ENCODE data around the gene LAMB3.
A peak's percentile ranks its signal among the peaks of the same experiment; 100 is the strongest.

Gene LAMB3

DNA sequence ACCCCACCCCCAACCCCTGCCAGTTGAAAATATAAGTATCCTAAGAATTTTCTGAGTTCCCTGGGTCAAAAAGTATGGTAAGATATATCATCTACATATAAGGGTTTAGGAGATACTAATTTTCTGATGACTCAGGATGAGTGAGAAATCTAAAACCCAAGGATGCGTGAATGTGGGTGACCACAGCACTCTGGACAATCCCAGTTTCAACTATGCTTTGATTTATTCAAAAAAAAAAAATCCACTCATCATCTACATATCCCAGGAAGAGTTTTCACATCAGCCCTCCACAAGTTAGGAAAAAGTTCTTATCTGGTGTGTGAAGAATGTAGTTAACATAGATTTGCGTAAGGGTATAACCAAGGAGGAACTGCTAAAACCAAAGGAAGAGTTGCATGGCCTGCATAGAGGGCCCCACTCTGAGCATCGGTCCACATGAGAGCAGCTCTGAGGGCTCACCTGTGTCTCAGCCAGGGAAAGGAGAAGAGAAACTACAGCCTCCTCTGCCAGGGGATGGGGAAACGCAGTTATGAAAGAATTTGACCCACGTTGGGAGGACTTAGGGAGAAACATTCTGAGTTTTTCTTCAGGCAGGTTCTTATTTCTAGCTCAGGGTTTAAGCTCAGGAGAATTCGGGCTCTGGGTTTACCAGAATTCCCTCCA lies 18.8 kb downstream of the LAMB3 start:
- no peak for DNase-seq (ENCODE audit: low spot score)

DNA sequence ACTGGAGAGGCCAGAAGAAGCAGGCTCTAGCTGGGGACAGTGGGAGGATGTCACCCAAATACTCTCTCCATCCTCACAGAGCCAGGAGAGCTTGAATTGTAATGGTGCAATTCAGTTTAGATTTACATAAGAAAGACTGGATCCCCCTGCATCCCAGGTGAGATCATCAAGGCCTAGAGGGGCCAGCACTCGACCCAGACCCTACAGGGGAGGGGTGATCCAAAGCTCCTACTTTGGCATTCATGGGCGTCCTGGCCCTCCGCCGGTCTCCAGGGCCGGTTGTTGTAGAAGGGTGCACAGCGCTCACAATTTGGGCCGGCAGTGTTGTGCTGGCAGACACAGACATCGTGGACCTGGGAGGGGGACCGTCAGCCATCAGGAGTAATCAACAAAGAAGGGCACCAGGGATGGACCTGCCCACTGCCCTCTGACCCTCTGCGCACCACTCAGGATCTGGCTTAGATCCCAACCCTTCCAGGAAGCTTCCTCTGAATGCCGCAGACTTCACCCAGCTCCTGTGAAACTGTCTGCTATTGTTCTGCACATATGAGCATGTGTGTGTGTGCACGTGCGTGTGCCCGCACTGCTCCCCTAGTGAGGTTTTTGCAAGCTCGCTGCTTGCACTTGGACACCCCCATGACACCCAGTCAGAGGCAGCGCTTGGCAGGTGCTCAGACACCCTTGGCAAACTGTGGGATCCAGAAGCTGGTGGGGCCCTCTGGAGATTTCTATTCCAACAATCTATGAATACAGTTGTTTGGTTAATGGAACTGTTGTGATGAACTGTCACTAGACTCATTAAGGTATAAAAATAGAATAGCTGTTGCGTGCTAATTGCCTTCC lies 21.6 kb downstream of the LAMB3 start:
- DNase-seq (ENCODE audit: low spot score): no peak

DNA sequence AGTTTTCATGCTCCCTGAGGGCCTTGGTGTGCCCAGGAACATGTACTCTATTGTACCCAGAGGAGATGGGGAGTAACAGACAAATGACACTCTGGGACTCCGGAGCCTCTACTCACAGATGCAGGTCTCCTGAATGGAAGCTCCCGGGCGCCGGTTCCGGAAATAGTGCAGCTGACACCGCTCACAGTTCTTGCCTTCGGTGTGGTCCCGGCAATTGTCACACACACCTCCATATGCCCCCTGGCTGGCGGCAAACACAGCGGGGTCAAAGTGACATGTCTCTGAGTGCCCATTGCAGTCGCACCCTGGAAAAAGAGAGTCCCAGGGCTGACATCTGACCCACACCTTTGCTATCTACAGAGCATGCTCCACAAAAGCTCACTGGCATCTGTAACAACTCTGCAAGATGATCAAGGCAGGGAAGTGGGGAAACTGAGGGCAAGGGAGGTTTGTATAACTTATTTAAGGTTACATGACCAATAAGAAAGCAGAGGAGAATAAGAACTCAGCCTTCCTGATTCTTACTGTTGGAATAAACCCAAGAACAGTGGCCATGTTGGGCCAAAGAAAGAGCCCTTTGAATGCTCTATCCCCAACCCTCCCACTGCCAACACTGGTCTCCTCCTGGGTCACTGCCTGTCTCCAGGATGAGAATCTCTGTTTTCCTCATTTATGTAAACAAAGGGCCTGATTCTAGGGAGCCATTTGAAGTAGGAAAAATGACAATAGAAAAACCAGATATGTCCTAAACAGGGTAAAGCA lies 22.4 kb downstream of the LAMB3 start:
- DNase-seq (ENCODE audit: low spot score): no peak

DNA sequence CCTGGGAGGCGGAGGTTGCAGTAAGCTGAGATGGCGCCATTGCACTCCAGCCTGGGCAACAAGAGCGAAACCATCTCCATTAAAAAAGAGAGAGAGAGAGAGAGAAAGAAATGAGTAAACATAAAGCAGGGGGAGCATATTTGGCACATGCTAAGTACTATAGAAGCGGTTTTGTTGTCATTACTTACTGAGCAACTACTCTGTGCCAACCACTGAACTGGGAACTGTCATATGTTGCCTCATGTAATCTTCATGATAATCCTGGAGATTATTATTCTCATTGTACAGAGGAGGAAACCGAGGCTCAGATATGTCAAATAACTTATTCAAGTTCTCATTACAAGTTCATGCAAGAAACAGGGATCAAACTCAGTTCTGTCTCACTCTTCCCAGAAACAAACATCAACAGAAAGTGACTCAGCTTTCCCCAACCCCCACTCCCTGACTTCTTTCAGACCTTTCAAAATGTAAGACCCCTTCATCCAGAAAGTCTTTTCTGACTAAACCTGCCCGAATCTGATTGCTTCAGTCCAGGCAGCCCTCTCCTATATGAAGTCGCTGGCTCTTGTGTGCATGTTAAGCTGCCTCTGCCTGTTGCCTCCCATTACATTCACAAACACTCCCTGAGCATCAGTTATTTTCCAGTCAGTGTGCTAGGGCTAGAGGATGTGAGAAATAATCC lies 23.5 kb downstream of the LAMB3 start:
- DNase-seq (ENCODE audit: low spot score): peak; percentile 40

DNA sequence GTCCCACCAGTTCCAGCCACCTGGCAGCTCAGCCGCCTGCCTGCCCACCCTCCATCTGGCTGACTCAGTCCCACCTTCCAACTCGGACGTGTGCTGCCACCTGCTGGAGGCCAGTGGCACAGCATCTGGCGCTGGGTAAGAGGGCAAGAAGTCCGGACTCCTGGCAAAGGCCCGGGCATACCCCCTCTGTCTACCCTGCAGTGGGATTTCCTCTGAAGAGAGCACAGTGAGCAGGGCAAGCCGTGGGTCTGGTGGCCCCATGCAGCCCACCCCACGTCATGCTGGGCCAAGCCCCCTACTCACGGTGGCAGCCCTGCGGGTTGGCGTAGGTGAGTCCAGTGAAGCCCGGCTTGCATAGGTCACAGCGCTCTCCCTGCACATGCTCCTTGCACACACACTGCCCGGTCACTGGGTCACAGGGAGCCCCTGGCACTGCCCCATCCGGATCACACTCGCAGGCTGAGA lies 24.5 kb downstream of the LAMB3 start:
- peak; percentile 87 for DNase-seq (ENCODE audit: low spot score)

DNA sequence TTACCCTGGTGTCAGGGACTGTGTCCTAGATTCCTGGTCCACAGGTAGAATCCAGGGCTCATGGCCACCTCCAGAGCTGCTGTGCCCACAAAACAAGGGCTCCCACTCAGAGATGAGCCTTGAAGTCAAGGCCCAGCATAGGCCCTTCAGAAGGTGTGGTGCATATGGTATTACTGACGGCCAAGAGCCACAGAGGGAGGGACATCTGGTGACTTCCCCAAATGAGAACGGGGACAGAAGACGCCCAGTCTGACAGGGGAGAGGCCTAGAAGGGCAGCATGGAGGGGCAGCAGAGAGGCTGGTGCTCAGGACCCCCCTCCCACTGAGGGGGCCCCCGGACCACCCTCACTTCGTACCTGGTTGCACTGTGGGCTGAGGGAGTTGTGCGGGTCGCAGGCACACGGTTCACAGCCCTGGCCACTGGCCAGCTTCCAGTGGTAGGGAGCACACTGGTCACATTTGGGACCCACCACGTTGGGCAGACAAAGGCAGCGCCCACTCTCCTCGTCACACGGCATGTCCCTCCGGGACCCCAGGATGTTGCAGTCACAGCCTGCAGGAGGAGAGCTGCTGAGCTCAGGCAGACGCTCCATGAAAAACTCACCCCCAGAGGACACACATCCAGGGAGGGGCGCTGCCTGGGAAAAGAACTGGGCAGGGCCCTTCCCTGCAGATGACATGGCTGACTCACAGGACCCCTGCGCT lies 25.0 kb downstream of the LAMB3 start:
- no peak for DNase-seq (ENCODE audit: low spot score)

DNA sequence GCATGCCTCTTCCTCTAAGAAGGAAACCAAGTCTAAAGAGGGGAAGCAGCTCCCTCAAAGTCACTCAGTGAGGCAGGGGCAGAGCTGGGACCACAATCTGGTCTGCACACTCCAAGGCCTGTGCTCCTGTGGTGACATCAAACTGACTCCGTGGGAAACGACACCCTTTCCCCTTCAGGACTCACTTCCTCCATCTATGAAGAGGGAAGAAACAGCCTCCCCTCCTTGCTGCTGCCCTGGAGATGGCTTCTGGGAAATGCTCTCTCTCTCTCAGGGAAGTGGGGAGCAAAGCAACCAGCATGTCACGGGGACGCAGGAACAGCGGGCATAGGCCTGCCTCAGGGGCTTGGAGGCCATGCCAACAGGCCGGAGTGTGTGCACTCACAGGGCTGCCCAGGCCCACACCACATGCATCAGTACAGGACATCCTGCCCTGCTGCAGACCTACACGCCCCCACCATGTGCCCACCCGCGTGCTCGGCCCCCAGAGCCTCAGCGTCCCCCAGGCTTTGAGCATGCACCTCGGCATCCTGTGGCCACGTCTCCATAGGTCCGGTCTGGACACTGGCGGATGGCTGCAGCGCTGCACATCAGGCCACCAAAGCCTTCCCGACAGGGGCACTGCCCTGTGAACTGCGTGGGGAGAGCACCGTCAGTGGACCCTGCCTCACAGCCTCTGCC lies 25.7 kb downstream of the LAMB3 start:
- DNase-seq (ENCODE audit: low spot score): no peak

DNA sequence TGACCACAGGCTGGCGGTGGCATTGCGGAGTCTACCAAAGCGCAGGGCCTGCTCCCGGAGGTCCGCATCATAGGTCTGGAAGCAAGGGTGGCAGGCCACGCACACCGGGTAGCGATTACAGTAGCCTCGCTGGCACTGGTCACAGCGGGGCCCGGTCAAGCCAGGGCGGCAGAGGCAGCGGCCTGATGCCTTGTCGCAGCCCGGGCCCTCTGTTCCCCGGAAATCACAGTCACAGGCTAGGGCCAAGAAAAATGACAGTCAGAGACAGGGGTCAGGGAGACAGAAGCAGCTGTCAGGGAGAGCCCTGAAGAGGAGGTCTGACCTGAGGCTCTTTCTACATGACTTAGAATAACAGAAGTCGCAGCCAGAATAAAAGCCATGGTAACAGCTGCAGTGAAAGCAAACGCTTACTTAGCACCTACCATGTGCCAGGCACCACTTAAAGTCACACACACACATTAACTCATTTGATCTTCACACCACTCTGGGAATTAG lies 26.4 kb downstream of the LAMB3 start:
- DNase-seq (ENCODE audit: low spot score): no peak

DNA sequence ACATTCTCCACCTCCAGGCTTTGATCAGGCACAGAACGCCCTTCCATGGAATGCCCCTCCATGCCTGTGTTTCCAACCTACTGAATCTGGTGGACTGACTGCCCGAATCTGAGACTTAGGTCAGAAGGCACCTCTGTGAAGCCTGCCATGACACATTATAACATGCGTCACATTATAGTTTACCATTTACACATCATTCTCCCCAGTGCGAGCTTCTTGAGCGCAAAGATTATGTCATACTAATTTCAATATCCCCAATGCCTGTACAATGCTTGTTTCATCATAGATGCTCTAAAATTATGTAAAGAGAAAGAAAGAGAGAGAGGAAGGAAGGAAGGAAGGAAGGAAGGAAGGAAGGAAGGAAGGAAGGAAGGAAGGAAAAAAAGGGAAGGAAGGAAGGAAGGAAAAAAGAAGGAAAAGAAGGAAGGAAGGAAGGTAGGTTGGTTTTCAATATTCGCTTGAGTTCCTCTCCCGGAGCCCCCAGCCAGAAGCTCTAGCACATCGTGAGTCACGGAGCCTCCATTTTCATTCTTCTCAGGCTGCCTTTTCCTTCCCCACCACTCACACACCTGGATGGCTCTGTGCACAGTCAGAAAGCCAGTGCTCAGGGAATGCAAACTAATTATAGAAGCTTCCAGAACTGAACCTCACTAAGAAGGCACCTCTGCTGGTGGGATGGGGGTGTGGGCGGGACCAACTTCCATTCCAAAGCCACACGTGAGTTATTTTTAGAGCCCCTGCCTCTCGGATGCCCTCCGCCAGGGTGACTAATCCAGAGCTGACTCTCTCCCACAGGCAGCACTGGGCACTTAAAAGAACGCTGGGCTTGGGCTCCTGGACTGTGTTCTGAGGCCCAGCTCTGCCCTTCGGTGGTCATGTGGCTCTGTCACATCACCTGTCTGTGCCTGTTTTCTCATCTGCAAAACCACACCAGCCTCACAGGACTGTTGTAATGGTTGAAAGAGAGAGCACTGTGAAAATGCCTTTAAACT lies 27.4 kb downstream of the LAMB3 start:
- no peak for DNase-seq (ENCODE audit: low spot score)

DNA sequence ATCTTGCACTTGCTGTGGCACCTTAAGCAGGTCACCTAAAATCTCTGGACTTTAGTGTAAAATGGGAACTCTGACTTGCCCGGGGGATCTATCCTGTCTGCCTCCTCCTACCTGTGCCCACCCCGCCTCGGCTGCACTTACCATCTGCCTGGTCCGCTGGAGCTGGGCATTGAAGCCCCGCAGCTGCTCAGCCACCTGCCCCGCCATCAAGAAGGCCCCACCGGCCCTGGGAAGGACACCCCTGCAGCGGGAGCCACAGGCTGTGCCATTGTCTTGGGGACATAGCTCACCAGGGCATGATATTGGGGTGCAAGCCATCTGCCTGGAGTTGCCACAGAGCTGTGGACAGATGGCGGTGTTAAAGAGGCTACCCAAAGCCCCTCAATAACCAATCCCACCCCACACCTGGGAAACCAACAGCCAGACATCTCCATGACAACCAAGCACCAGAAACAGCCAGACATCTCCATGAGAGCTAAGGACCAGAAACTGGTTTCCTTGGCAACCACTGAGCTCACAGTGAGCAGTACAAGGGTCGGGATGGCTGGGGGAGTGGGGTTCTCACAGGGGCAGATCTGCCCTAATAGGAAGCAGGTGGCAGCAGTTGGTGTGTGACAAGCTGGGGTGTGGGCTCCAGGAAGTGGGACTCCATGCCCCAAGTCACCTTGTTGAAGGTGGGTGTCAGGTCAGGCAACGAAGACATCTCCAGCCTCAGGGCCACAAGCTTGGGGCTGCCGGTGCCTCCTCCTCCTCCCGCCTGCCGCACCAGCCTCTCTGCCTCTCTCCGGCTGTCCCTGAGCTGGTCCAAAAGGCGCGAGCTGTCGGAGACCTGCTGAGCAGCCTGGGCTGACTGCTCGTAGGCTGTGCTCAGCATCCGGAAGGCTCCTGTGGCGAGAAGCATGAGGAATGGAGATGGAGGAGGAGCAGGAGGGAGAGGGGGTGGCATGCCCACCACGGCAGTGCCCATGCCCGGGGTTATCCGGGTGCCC lies 29.1 kb downstream of the LAMB3 start:
- no peak for DNase-seq (ENCODE audit: low spot score)

DNA sequence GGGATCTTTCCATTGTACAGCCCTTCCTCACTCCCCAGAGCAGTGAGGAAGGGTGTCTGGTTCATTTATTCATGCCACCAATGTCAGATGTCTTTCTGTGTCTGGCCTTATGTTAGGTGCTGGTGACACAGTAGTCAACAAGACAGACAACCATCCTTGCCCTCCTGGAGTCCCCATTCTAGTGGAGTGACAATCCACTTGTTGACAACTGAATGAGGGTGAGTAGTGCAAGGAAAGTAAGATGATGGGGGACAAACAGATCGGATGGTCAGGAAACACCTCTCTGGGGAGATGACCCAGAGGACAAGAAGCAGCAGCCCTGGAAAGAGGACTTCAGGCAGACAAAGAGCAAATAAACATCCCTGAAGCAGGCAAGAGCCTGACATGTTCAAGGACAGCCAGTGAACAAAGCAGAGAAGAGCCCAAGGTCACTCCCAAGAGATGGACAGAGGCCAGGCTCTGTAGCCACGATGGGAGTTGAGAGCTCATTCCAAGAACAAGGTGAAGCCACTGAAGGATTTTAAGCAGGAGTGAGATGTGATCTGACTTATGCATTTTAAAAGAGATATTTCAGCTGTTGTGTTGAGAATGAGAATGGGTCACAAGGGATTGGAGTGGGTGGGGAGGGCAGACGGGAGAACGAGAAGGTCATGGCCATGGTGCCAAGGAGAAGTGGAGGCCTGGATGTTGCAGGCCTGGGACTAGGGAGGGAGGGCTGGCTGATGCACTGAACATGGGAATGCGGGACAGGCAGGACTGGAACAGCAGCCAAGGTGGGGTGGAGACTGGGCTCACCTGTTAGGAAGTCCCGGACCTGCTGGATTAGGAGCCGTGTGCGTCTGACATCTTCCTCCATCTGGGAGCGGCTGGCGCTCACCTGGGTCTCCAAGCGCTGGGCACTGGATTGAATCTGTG lies 30.2 kb downstream of the LAMB3 start:
- DNase-seq (ENCODE audit: low spot score): no peak

DNA sequence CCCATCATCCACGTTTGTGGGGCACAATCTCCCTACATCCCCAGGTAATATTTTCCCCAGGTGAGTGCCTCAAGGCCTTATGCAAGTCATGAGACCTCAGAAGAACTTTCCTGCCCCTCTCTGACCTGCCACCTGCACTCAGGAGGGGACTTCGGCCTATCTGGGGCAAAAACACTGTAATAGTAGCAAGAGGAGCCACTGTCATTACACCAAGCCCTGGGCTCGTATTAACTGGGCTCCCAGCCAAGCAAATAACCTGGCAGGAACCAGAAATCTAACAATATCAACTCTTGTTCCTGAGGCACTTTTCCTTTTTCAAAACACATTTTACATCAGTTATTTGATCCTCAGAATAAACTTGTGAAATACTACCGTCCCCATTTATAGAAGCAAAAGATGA lies 30.9 kb downstream of the LAMB3 start:
- no peak for DNase-seq (ENCODE audit: low spot score)

DNA sequence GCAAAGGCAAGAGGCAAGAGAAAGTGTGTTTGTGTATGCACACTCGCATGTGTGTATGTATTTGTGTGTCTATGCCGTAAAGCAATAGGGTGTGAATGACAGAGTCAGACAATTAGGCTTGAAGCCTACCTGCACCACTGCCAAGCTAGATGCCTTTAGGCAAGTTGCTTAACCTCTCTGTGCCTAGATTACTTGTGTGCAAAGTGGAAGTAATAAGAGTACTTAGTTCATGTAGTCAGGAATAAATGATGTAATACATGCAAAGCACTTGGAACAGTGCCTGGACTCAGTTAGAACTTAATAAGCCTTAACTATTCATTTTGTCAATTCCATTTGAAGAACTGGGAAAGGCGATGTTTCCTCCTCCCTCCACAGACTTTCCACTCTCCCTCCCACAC lies 31.7 kb downstream of the LAMB3 start:
- no peak for DNase-seq (ENCODE audit: low spot score)

DNA sequence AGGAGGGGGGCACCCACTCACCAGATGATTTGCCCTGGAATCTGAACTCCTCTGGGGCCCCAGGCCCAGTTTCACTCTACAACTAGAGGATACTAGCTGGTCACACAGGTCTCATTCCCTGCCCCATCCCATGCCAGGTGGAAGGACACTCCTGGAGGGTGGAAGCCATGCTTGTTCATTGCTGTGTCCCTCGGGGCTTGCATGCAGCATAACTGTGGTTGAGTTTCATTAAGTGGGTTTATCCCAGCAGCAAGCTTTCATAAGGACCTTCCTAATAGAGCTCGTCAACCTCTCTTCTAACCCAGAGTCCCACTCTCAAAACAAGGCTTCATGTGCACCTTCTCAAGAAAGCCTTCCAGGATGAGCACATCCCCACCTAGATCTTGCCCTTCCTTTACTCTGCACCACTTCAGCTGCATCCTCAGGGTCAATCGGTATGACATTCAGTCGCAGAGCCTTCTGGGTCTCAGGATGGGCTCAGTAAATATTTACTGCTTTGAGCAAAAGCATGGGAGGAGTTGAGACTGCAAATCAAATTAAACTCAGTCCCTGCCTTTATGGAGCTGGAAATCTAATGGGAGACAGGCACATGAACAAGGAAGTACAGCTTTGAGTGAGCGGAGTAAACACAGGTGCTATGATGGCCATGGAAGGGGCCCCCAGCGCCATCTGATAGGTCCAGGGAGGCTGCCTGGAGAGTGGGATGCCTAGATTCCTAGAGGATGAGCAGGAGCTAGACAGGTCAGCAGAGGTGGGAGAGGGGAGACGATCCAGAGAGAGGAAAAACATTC lies 32.3 kb downstream of the LAMB3 start:
- DNase-seq (ENCODE audit: low spot score): no peak

DNA sequence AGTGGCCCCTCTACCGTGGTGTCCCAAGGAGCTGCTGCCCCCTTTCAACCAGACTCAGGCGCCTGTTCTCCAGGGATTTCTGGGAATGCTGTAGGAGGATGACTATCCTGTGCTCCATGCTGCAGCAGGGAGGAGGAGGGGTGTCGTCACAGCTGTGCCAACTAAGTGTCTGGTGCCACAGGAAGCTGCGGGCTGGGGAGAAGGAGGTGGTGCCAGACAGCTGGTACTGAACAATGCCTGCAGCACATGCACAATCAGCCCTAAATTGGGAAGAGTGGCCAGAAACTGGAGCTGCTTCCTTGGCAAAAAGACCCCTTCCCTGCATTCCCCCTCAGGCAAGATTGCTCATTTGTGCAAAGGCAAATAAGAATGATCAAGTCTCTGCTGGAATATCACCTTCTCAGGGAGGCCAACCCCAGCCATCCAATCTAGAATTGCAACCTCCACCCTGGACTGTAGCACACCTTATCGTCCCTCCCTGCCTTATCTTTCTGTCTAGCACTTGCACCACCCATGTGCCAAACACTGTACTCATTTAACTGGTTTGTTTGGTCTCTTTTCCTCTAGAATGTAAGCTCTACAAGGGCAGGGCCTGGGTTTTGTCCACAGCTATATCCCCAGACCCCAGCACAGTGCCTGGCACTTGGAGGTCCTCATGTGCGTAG lies 33.3 kb downstream of the LAMB3 start:
- DNase-seq (ENCODE audit: low spot score): no peak

DNA sequence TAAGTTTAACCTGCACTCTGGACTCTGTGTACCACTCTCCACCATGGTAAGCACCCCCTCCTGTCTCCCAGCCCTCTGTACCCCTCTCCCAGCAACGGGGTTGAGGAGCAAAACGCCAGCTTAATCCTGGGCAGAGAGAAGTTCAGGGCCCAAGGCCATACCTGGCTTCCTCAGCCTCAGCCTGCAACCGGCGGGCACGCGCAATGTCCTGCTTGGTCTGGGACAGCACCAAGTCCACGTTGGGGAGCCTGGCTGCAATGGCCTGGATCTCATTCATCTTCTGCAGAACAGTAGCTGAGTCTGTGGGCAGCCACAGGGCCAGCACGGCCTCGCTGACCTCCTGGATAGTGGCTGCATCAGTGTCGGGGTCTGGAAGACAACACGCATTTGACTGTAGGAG lies 33.9 kb downstream of the LAMB3 start:
- DNase-seq (ENCODE audit: low spot score): no peak
